GM12801 (cell line): ENCODE data around the gene CYP24A1.

ENCODE experiments used
- TF ChIP-seq, protein P1 (sequence below): IDR thresholded peaks from one replicate; pipeline ENCODE4 v1.5.1; 2011; ENCODE audit warnings: control low read depth; ENCODE audit not compliant: insufficient read length; ENCODE audit errors: extremely low read depth

Gene CYP24A1

DNA sequence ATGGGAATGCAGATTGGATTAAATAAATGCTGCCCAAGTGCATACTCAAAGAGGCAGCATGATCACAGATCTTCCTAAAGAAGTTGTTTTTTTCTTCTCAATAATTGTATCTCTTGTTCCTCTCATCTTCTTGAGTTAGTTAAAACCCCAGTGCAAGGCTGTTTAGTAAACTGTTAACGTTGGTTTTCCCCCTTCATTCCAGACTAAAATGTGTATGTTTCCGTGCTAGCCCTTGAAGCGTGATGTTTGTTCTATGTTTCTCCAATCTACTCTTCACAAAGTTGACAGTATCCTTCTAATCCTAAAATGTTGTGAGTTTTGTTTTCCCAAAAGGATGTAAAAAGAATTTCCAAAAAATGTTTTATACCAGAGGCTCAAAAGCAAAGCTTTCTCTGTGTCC is 15.6 kb downstream of the CYP24A1 start:
- TF ChIP-seq, protein P1, sequence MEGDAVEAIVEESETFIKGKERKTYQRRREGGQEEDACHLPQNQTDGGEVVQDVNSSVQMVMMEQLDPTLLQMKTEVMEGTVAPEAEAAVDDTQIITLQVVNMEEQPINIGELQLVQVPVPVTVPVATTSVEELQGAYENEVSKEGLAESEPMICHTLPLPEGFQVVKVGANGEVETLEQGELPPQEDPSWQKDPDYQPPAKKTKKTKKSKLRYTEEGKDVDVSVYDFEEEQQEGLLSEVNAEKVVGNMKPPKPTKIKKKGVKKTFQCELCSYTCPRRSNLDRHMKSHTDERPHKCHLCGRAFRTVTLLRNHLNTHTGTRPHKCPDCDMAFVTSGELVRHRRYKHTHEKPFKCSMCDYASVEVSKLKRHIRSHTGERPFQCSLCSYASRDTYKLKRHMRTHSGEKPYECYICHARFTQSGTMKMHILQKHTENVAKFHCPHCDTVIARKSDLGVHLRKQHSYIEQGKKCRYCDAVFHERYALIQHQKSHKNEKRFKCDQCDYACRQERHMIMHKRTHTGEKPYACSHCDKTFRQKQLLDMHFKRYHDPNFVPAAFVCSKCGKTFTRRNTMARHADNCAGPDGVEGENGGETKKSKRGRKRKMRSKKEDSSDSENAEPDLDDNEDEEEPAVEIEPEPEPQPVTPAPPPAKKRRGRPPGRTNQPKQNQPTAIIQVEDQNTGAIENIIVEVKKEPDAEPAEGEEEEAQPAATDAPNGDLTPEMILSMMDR: no peak

DNA sequence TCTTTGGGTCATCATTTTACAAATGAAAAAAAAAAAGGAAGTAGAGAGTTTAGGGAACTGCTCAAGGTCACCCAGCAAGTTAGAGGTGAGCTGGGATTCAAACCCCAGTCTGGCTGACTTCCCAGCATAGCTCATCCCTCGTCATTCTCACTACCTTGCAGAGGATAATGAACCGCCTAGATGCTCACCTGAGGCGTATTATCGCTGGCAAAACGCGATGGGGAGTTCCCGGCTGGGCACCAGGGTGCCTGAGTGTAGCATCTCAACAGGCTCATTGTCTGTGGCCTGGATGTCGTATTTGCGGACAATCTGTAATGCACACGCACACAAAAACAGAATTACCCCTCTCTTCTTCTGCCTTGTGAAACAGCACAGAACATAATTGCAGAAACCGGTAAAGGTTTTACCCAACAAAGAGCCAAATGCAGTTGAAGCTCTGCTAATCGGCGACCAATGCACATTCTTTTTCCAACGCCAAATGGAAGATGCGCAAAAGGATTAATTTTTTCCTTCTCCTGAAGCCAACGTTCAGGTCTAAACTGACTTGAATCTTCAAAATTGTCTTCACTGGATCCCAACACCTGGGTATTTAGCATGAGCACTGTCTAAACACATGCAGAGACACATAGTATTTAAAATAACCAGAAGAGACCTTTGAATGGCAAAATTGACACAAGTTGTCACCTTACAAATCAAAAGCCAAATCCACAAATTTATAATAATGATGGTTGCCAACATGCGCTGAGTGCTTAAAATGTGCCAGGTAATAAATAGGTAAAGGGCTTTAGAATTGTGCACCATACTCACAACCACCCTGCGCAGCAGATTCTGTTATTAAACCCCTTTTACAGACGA is 16.6 kb downstream of the CYP24A1 start:
- TF ChIP-seq, protein P1: no peak

DNA sequence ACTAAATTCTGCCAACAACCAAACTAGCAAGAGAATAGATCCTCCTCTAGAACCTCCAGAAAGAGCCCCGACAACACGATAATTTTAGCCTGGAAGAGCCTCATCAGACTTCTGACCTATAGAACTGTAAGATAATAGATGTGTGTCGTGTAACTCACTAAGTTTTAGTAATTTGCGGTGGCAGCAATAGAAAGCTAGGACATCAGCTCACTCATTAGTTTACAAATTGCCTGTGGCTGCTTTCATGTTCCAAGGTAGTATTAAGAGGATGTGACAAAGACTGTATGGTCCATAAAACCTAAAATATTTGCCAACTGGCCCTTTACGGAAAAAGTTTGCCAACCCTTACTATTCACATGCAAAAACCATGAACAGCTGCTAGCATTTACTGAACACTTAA is 17.3 kb downstream of the CYP24A1 start:
- TF ChIP-seq, protein P1: no peak

DNA sequence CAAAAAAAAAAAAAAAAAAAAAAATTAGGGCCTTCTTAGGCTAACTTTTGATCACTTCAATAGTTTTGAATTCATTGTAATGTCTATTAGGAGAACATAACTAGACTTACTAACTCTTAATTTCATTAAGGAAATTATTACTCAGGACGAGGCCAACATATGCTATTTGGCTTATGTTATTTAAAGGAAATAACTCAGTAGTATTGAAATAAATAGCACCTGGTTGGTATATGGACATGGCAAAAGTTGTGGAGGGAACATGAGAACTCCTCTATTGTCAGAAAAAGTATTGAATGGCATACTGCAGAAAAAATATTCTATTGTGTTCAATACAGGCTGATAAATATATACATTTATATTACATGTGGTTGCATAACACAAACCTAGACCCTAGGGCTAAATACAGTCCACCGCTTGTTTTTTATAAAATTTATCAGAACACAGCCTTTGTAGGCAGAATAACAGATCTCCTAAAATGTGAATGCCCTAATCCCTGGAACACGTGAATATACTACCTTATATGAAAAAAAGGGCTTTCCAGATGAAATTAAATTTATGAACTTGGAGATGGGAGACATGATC is 18.0 kb downstream of the CYP24A1 start:
- TF ChIP-seq, protein P1: no peak

DNA sequence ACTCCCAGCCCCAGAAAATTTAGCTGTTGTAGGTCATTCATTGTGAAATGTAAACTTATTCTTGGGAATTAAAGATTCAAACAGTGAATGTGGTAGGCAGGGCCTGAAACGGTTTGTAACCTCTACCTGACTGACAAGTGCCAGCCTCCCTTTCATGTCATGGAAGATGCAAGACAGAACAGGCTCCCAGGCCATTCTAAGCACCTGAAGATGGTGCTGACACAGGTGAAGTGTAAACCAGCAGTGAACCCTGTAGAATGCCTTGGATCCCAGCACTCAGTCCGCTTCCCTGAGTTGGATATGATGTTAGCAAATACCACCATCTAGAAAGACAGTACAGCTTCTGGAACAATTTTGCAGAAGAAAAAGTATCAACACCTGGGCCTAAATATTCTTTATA is 19.3 kb downstream of the CYP24A1 start:
- TF ChIP-seq, protein P1: no peak

DNA sequence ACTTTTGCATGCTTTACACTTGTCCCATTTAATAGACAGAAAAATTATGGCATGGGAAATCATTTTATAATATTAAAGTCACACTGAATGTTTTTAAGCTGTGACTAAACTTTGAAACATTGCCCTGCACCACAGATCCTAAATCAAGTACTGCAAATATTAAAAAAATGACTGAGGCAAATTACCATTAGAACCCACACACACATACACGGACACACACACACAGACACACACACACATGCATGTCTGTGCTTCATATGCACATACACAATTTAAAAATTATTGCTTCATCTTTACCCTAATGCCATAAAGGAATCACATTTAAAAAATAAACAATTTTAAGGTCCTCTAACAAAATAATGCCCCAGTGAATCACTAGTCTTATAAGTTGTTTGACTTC is 19.9 kb downstream of the CYP24A1 start:
- TF ChIP-seq, protein P1: no peak

DNA sequence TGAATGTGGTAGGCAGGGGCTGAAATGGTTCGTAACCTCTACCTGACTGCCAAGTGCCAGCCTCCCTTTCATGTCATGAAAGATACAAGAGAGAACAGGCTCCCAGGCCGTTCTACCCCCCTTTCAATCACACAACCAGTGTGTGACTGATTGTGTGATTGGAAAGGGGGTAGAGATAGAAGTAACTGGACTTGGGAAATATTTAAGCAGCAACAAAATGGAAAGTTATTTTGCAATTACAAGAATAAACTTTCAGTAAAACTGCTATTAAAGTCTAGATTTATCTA is 20.8 kb downstream of the CYP24A1 start:
- TF ChIP-seq, protein P1: no peak
